Stomach (tissue), 4 donors: ENCODE data around the gene PHYHD1.

ENCODE experiments used
- CTCF ChIP-seq, 7 experiments: fragments of 450-650 bp in 4 of 7; fragments of 200-600 bp in 3 of 7; sonication (generic) in 3 of 7; IDR thresholded peaks; one replicate each; pipeline ENCODE4 v1.5.1; 2016 to 2019; ENCODE audit warnings: antibody characterized with exemption in 7 of 7, control low read depth in 2 of 7, mild to moderate bottlenecking in 1 of 7
- EP300 ChIP-seq: sonication (generic); formaldehyde crosslinking; IDR thresholded peaks from one replicate; pipeline ENCODE4 v1.6.1; 2017; ENCODE audit warnings: antibody characterized with exemption
- POLR2A ChIP-seq, 4 donors: fragments of 450-650 bp; IDR thresholded peaks; one replicate each; pipeline ENCODE4 v1.6.1; 2016; ENCODE audit warnings: antibody characterized with exemption in 4 of 4, control low read depth in 2 of 4, mild to moderate bottlenecking in 1 of 4, moderate library complexity in 1 of 4
- POLR2AphosphoS5 ChIP-seq, 3 donors: sonication (generic); formaldehyde crosslinking; IDR thresholded peaks; one replicate each; pipeline ENCODE4 v1.6.1; 2016; ENCODE audit warnings: antibody characterized with exemption in 3 of 3

- TF ChIP-seq POLR2AphosphoS5 (IDR thresholded peaks at IDR 0.05) (no peak), CTCF (IDR thresholded peaks at IDR 0.05) (no peak), EP300 (no peak), POLR2A (IDR thresholded peaks at IDR 0.05) (no peak)
Observed at GRCh38 chr9:128899566-128900322, 21.0 kb upstream of the PHYHD1 start.
